HG03520 (cell line): Measurements from ENCODE around the gene SIRPD.

Source experiments
- ATAC-seq: cut with Tn5 transposase; IDR thresholded peaks from one replicate; pipeline ENCODE4 v1.9.1; 2021; ENCODE audit warnings: mild to moderate bottlenecking, moderate library complexity; ENCODE audit not compliant: unreplicated experiment

The SIRPD gene

DNA sequence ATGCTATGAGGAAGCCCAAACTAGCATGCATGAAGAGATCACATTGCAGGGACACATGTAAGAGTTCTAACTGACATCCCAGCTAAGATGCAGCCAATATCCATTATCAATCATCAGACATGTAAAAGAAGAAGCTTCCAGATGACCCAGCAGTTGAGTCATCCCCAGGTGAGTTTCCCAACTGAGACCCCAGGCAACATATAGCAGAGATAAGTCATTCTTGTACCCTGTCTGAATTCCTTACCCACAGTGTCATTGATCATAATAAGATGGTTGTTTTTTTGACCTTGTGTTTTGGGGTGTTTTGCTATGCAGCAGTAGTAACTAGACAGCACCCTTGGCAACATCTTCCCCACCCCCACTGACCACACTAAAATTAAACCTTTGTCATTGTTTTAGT is 18.9 kb downstream of the SIRPD start:
- ATAC-seq, result no peak

DNA sequence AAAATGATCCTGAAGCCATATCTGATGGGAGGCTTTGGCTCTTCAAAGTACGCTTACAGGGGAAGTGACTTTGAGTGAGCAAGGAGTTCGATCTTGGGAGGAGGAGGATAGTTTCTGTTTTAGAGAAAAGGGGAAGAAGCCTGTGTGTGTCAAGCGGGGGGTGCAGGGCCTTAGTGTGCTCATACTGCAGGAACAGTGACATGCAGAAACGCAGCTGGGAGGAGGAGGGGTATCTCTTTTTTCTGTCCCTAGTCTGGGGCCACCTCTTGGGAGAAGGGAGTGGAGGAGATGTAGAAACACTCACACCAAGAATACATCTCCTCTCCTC is 19.8 kb downstream of the SIRPD start:
- no peak for ATAC-seq

DNA sequence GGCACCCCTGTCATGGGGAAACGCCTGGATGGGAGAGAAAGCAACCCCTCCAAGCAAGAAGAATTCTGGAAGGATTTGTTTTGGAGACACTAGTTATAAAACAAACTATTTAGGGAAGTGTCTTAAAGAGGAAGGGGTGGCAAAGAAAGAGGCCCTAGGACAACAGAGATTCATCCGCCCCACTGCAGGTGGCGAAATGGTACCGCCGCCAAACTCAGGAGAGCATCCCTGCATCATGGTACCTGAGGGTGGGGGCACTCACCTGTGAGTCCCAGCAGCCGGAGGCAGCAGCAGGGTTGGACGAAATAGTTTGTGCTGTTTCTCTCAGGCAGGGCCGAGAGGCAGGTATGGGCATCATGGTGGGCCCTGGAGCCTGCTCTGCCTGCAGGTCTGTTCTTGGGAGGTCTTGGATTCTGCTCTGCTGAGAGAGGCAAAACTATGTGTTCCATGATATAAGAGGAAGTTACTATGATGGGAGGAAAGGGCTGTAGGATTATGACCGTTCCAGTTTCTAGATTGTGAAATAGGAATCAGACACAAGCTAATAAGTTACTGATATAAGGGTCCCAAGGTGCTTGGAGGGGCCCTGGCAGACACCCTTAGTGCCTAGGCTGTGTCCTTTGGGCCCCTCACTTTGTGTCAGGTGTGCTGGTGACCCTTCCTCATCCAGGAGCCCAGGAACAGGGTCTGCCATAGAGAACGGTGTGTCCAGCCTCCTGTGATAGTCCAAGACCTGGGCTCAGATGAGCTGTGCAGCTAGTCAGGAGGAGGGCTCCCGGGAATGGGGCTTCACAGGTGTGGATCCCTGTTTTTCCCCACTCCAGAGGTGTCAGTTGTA is 20.4 kb downstream of the SIRPD start:
- ATAC-seq, result no peak

DNA sequence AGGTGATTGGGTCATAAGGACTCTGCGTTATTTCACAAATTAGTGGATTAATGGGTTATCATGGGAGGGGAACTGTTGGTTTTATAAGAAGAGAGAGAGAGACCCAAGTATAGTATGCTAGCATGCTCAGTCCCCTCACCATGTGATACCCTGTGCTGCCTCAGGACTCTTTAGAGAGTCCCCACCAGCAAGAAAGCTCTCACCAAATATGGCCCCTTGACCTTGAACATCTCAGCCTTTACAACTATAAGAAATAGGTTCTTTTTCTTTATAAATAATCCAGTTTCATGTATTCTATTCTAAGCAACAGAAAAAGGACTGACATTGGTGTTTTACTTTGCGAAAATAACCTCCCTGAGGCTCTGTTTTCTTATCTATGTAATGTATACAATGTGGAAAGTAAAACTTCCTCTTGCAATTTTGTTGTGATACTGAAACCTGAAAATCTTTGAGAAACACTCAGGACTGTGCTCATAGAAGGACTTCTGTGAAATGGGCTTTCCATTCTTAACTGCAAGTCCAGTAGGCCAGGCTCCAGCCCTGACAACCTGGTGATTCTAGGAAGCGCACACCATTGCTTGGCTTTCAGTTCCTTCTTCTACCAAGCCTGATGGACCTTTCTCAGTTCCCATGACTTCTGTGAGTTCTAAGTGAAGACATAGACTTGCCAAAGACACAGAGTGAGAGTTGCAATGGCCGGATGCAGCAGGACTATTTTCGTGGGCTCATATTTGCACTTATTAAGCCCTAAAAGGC is 21.9 kb downstream of the SIRPD start:
- peak; percentile 87 for ATAC-seq

DNA sequence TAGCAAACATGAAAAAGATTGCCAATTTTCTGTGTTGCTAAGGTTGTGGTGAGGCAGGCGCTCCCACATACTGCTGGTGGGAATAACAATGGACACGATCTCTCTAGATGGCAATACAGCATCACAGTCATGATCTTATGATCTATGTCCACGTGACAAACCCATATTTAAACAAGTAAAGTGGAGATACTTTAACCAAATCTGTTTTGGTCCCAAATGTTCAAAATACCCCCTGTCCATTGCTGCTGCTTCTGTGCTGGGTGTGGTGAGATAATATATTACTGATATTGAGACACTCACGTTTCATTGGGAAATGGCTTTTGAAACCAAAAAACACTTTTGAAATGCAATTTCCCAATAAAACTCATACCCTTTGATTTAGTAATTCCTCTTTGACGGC is 23.0 kb downstream of the SIRPD start:
- no peak for ATAC-seq

DNA sequence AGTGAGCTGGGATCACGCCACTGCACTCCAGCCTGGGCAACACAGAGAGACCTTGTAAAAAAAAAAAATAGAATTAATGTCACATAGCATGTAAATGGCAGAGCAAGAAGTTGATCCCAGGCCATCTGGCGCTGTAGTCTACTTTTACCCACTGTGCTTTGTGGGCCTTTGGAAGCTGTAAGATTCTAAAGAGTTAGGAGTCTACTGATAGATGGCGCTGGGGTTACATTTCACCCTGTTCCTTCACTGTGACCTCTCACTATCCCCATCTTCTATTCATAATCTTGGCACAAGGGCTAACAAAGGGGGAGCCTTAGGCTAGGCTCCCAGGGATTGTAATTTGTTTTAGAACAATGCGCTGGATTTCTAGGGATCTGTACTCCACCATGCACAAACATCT is 24.4 kb downstream of the SIRPD start:
- no peak for ATAC-seq

DNA sequence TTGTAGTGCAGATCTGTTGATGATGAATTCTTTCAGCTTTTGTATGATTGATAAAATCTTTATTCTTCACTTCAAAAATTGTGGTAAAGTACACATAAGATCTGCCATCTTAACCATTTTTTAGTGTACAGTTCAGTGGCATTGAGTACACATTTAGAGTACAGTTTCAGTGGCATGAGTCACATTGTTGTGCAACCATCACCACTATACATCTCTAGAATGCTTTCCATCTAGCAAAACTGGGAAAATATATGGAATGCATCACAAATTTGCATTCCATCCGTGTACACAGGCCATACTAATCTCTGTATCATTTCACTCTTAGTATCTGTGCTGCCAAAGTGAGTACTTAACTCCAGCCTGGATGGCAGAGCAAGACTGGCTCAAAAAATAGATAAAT is 28.7 kb downstream of the SIRPD start:
- ATAC-seq, result no peak

DNA sequence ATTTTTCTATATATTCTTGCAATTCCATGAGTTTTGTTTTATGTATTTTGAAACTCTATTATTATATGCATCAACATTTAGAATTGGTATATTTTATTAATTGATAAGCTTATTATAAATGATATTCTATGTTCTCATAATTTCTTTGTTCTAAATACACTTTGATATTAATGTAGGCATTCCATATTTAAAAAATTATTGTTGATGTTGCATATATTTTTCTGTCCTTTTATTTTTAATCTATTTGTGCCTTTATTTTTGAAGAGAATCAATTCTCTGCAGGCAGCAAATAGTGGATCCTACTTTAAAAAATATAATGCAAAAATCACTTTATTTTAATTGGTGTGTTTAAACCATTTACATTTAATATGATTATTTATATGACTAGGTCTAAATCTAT is 29.6 kb downstream of the SIRPD start:
- no peak for ATAC-seq

DNA sequence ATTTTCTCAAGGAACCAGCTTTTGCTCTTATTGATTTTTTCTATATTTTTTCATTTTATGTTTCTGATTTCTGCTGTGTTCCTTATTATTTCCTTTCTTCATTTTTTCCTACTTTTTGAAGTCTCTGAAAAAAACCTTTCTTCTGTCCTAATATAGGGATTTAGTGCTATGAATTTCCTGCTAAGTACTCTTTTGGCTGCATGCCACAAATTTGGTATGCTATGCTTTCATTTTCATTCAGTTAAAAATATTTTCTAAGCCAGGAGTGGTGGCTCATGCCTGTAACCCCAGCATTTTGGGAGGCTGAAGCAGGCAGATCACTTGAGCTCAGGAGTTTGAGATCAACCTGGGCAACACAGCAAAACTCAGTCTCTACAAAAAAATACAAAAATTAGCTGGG is 30.6 kb downstream of the SIRPD start:
- no peak for ATAC-seq

DNA sequence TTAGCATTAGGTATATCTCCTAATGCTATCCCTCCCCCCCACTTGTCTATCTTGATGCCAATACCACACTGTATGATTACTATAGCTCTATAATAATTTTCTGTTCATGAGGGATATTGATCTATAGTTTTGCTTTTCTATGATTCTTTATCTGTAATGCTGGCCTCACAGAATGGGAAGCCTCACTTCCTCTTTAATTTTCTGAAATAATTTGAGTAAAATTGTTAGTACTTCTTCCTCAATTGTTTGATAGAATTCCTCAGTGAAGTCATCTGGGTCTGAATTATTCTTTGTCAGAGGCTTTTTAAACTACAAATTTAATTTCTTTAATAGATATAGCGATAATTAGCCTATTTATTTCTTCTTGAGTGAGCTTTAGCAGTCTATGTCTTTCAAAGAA is 31.2 kb downstream of the SIRPD start:
- no peak for ATAC-seq

DNA sequence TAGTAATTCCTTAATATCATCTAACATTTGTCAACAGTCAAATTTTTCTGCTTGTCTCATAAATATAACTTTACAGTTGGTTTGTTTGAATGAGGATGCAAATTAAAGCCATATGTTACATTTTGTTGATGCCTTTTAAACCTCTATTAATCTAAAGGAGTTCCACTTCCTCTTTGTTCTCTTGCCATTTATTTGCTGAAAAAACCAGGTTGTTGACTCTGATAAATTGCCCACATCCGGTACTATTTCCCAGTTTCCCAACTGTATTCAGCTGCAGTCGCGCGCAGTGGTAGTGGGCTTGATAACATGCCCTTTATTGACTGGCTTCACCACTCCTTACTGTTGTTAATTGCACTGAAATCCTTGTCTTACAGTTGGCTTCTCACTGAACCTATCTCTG is 33.5 kb downstream of the SIRPD start:
- no peak for ATAC-seq

DNA sequence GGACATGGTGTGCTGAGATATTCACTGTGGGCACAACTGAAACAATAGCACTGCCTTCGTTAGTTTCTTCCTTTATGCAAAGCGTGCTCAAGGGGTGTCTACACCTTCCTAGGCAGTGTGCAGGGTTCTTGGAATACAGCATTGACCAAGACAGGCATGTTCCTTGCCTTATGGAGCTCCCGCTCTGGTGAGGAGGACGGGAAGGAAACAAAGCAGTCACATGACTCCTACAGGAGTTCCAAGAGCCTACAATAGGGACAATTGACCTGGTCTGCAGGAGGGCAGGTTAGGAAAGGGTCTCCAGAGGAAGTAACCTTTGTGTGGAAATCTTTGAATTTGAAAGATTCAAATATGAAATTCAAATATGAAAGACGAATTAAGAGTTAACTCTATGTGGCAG is 40.5 kb downstream of the SIRPD start:
- no peak for ATAC-seq

DNA sequence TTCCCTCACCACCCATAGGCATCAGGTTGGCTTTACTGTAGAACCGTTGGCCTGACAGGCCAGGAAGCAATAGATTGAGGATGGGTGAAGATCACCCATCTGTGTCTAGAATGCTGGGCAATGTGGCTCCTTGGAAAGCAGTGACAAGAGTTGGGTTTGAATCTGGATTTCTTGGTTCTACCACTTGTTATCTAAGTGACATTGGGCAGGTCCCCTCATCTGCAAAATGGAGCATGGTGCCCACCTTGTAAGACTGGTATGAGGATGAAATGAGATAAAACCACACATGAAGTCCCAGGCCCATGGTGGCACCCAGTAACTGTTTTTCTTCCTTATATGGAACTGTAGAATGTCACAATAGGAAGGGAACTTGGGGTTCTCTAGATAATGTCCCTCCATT is 43.7 kb downstream of the SIRPD start:
- ATAC-seq, result no peak

DNA sequence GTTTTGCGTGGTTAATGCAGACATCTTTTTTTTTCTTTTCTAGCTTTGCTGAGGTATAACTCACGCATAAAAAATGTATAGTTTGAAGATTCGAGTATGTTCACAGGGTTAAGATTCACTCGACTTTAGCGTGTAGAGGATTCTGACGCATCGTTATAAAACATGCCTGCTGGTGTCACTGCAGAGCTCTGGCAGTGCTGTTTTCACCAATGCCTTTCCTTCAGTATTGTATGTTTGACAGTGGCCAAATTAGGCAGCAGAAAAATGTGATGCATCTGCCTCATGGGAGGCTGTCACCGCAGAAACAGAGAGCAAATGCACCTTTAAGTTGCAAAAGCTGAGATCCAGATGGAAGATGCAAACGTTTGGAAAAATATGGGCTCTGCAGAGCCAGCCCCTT is 48.3 kb downstream of the SIRPD start:
- ATAC-seq, result no peak

DNA sequence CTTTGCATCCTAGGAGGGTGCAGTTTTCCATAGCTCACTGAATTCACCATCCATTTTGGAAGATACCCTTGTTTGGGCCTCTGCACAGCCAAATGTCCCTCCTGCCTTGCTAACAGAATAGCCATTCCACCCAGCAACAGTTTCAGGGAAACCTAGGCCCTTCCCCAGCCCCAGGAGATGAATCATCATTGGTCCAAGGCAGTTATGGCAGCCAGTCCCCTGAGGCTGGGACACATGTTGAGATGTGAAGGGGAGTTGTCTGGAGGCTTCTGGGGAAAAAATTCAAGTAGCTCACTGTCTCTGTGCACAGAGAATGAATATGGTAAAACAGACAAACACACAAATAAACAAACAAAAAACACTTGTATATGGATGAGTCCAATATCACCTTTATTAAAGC is 48.9 kb downstream of the SIRPD start:
- ATAC-seq, result no peak

DNA sequence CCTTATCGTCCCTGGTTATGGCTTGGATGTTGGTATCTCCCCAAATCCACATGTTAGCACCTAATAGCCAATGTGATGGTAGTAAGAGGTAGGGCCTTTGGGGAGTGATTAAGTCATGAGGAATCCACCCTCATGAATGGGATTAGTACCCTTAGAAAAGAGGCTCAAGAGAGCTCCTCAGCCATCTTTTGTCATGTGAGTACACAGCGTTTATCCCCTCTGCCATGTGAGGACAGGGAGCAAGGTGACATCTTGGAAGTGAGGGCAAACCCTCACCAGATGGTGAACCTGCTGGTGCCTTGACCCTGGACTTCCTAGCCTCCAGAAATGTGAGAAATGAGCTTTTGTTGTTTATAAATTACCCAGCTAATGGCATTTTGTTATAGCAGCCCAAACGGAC is 50.2 kb downstream of the SIRPD start:
- ATAC-seq, result no peak

DNA sequence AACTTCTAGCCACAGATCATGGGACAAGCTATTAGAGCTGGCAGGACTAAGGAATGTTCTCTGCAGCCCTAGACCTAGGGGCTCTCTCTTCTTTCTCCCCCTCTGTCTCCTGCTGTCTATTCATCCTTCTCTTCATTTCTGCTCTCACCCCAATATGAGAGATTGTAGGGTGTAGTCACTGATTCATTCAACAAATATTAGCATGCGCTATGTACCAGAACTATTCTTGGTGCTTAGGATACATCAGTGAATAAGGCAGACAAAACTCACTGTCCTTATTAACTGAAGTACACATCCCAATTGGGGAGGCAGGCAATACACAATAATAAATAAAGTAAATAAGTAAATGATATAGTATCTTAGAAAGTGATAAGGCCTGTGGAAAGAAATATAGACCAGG is 51.6 kb downstream of the SIRPD start:
- ATAC-seq, result no peak

DNA sequence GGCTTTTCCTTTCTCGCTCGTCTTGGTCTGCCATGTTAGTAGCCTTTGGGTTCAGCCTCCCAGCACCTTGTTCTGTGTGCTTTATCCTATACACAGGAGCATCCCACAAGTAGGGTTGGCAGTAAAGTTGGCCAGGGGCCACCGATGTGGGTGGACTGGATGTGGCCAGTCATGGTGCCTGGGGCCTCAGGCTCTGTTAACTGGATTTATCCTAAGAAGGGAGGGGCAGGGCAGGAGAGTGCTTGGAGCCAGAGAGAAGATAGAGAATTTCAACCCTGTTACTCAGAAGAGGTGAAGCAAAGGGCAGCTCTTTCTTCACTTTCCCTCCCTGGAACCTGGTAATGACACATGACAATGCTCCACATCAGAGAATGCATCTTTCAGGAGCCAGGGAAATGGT is 52.1 kb downstream of the SIRPD start:
- ATAC-seq, result no peak

DNA sequence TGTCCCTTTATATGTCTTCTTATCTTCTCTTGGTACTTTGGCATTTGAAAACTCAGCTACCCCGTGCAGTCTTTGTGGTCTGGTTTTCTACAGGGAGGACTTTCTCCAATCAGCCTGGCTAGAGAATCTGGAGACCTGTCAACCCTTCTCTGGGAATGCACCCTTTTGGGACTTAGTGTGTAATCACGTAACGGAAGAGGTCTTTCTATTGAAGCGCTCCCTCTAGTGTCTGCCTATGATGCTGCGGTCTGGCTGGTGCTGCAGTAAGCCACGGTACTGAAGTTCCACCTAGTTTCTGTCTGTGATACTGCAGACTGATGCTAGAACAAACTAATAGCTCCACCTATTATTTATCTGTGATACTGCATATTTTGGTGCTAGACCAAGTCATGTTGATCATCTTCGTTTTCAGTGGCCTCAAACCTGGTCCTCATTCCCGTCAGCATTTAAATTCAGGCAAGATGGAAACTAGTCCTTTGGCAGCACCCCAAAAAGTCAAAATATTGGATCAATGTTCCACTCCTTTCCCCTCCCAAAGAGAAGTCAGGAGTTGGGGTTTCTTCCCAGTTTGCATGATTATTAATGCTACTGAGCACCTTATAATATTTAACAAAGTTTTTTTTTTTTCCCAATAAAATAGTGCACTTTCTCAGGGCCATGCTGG is 53.8 kb downstream of the SIRPD start:
- peak; percentile 95 for ATAC-seq

DNA sequence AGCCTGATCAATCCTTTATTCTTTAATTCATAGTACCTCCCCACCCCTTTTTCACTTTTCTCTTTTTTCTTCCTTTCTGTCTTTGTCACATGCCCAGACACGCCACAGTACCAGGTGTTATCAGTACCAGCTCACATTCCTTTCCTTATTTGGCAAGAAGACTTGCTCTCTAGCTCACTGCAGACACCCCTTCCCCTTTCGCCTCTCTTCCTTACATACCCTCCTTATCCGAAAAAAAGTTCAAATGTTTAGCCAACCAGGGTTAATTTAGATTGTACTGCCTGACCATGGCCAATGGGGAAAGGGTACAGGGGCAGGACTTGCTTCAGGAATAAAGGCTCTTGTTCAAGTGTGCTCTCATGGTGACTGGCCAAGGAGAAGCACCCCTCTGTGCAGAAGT is 57.0 kb downstream of the SIRPD start:
- no peak for ATAC-seq

DNA sequence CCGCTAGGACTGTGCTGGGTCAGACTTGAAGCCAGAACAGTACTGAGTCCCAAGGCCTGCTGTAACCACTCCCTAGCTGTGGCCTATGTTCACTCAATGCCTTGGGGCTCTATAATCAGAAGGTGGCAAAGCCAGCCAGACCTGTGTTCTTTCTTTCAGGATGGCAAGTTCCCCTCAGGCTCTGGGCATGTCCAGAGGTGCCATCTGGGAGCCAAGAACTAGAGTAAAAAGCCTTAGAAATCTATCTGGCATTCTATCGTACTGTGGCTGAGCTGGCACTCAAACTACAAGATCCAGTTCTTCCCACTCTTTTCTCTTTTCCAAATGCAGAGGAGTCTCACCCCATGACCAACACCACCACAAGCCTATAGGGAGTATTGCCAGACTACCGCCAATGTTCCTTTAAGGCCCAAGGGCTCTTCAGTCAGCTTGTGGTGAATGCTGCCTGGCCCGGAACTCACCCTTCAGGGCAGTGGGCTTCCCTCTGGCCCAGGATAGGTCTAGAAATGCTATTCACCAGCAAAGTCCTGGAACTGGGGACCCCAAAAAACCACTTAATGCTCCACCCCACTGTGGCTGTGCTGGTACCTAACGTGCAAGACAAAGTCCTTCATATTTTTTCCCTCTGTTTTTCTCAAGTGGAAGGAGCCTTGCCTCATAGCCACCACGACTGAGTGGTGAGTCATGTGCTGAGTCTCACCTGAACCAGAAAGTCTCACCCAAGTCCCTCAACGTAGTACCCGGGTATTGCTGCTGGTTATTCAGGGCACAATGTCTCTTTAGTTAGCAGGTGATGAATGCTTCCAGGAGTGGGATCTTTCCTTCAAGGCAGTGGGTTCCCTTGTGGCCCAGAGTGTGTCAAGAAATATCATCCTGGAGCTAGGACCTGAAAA is 57.7 kb downstream of the SIRPD start:
- ATAC-seq, result no peak
